OCI-LY1 (cell line): ENCODE data around the gene EHD1.

Experiments
- H2AFZ ChIP-seq: fragments of 200-600 bp; sonication (generic), shearing (Covaris generic); 2 replicates; pipeline ENCODE4 v1.6.0; 2014; ENCODE audit warnings: antibody characterized with exemption, mild to moderate bottlenecking, low read length
- H3F3A ChIP-seq: fragments of 200-600 bp; sonication (generic), shearing (Covaris generic); 2 replicates; pipeline ENCODE4 v1.6.0; 2014; ENCODE audit warnings: mild to moderate bottlenecking, antibody characterized with exemption, low read length, moderate library complexity; ENCODE audit not compliant: insufficient read depth
- H3K27ac ChIP-seq: fragments of 200-600 bp; sonication (generic); 2 replicates; pipeline ENCODE4 v1.5.1; 2014; ENCODE audit warnings: low read length, mixed run types, mild to moderate bottlenecking, low read depth; ENCODE audit not compliant: poor library complexity, severe bottlenecking
- H3K27me3 ChIP-seq: fragments of 200-600 bp; sonication (generic); 2 replicates; pipeline ENCODE4 v1.6.0; 2014; ENCODE audit warnings: antibody characterized with exemption, mild to moderate bottlenecking, low read length, moderate library complexity; ENCODE audit not compliant: insufficient read depth
- H3K36me3 ChIP-seq: fragments of 200-600 bp; sonication (generic); 2 replicates; pipeline ENCODE4 v1.6.1; 2014; ENCODE audit warnings: mild to moderate bottlenecking, antibody characterized with exemption, low read length, moderate library complexity, mixed read lengths; ENCODE audit not compliant: insufficient read depth
- H3K4me1 ChIP-seq: fragments of 200-600 bp; sonication (generic); 2 replicates; pipeline ENCODE4 v1.5.1; 2014; ENCODE audit warnings: mild to moderate bottlenecking, low read length, moderate library complexity; ENCODE audit not compliant: insufficient read depth, severe bottlenecking
- H3K4me2 ChIP-seq: fragments of 200-600 bp; sonication (generic), shearing (Covaris generic); 2 replicates; pipeline ENCODE4 v1.6.1; 2014; ENCODE audit warnings: low read length
- H3K4me3 ChIP-seq: fragments of 200-600 bp; sonication (generic); 2 replicates; pipeline ENCODE4 v1.5.1; 2014; ENCODE audit warnings: low read length, low read depth, mild to moderate bottlenecking, mixed read lengths; ENCODE audit not compliant: poor library complexity, severe bottlenecking
- H3K79me2 ChIP-seq: fragments of 200-600 bp; shearing (Covaris generic); 2 replicates; pipeline ENCODE4 v1.6.1; 2016; ENCODE audit warnings: mixed run types, low read length, mixed read lengths; ENCODE audit not compliant: insufficient read depth
- H3K9ac ChIP-seq: fragments of 200-600 bp; sonication (generic), shearing (Covaris generic); 2 replicates; pipeline ENCODE4 v1.6.1; 2014; ENCODE audit warnings: mild to moderate bottlenecking, low read length, mixed read lengths
- H3K9me2 ChIP-seq: fragments of 200-600 bp; sonication (generic), shearing (Covaris generic); 2 replicates; pipeline ENCODE4 v1.6.1; 2014; ENCODE audit warnings: low read depth, mild to moderate bottlenecking, low read length, mixed read lengths
- H3K9me3 ChIP-seq: fragments of 200-600 bp; shearing (Covaris generic); 2 replicates; pipeline ENCODE4 v1.6.1; 2014; ENCODE audit warnings: low read length, mixed read lengths
- H4K20me1 ChIP-seq: fragments of 200-600 bp; sonication (generic), shearing (Covaris generic); 2 replicates; pipeline ENCODE4 v1.6.0; 2016; ENCODE audit warnings: mild to moderate bottlenecking, low read length; ENCODE audit not compliant: insufficient read depth
- EZH2 ChIP-seq: fragments of 200-600 bp; sonication (generic), shearing (Covaris generic); IDR thresholded peaks from 2 replicates; pipeline ENCODE4 v1.8.0; 2017; ENCODE audit warnings: borderline replicate concordance, mixed run types, mild to moderate bottlenecking, antibody characterized with exemption, low read length, moderate library complexity, mixed read lengths
- TF ChIP-seq, protein P1 (sequence below): fragments of 200-600 bp; sonication (generic), shearing (Covaris generic); IDR thresholded peaks from 2 replicates; pipeline ENCODE4 v1.5.1; 2017; ENCODE audit warnings: mild to moderate bottlenecking, antibody characterized with exemption, low read length, moderate library complexity, mixed read lengths

The EHD1 gene

DNA sequence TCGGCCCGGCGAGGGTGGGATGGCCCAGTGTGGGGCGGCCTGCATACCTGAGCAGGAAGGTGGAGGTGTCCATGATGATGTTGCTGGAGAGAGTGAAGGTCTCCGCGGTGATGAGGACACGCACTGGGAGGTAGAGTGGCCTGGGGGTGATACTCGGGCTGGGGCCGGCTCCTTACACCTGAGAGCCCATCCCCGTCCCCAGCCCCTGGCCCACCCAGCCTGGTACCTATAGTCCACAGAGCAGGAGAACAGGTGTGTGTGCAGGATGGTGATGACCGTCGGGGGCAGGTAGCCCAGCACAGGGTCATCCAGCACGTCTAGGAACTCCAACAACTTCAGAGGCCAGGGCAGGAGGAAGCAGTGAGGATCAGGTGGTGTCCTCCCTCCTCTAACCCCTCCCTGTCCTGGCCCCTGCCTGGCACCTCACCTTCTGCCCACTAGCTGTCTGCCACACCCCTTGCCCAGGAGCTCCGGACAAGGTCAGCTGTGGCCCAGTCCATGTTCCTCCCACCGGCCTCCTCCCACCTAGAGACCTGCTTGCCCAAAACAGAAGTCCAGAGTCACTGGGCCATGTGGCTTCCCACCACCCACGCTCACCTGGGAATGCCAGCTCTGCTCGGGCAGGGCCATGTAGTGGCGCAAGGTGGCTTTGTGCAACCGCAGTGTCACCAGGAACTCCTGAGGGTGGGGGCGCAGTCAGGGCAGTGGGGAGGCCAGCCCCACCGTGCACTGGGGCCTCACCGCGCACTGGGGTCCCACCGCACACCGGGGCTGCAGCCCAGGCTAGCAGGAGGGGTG is 27.3 kb upstream of the EHD1 start:
- TF ChIP-seq, protein P1, sequence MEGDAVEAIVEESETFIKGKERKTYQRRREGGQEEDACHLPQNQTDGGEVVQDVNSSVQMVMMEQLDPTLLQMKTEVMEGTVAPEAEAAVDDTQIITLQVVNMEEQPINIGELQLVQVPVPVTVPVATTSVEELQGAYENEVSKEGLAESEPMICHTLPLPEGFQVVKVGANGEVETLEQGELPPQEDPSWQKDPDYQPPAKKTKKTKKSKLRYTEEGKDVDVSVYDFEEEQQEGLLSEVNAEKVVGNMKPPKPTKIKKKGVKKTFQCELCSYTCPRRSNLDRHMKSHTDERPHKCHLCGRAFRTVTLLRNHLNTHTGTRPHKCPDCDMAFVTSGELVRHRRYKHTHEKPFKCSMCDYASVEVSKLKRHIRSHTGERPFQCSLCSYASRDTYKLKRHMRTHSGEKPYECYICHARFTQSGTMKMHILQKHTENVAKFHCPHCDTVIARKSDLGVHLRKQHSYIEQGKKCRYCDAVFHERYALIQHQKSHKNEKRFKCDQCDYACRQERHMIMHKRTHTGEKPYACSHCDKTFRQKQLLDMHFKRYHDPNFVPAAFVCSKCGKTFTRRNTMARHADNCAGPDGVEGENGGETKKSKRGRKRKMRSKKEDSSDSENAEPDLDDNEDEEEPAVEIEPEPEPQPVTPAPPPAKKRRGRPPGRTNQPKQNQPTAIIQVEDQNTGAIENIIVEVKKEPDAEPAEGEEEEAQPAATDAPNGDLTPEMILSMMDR, result no peak
- no peak for TF ChIP-seq EZH2
- Histone ChIP-seq H3K9ac (no peak overlapping the region), H3K36me3 (peaks cover 71% of the 10 kb centered on the region)

DNA sequence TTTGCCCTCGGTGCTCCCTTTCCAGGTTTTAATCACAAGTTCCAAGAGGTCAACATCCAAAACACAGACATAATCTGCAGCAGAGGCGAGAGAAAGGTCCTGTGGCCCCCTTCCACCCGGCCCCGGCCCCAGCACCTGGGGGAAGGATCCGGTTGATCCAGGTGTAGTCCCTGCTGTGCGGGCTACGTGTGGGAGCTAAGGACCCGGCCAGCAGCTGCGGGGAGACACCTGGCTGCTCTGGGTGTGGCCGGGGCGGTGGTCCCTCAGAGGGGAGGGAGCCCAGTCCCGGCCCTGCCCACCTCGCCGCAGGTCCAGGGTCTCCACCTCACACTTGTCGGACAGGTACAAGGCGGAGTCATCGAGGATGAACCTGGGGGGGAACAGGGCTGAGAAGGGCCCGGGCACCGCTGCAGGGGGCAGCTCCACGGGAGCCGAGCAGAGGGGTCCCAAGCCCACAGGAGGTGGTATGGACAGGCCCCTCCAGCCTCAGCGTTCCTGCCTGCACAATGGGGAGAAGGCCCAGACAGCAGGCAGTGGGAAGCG is 24.9 kb upstream of the EHD1 start:
- Histone ChIP-seq H3F3A (no peaks in the 10 kb centered on the region), H3K36me3 (peaks cover 62% of the 10 kb centered on the region), H3K27me3 (no peaks in the 10 kb centered on the region), H3K9ac (no peak overlapping the region), H3K4me2 (no peak overlapping the region), H3K9me3 (no peaks in the 10 kb centered on the region), H4K20me1 (no peaks in the 10 kb centered on the region), H2AFZ (no peak overlapping the region), H3K4me1 (peaks cover 7% of the 10 kb centered on the region), H3K4me3 (no peak overlapping the region), H3K9me2 (no peaks in the 10 kb centered on the region), H3K27ac (no peak overlapping the region), H3K79me2 (no peaks in the 10 kb centered on the region)
- TF ChIP-seq, protein P1, result no peak
- no peak for TF ChIP-seq EZH2

More for the DNA sequence above, 27.3 kb upstream of the EHD1 start:
- no peak overlapping the region for H2AFZ ChIP-seq
- no peak overlapping the region for H3K27ac ChIP-seq
- H3K4me2 ChIP-seq, result no peak overlapping the region
- no peaks in the 10 kb centered on the region for H3K9me2 ChIP-seq
- H4K20me1 ChIP-seq, result no peaks in the 10 kb centered on the region
- H3K9me3 ChIP-seq, result no peaks in the 10 kb centered on the region
- no peaks in the 10 kb centered on the region for H3K27me3 ChIP-seq
- H3K4me1 ChIP-seq, result peaks cover under 1% of the 10 kb centered on the region
- no peaks in the 10 kb centered on the region for H3F3A ChIP-seq
- no peak overlapping the region for H3K4me3 ChIP-seq
- H3K79me2 ChIP-seq, result no peaks in the 10 kb centered on the region

DNA sequence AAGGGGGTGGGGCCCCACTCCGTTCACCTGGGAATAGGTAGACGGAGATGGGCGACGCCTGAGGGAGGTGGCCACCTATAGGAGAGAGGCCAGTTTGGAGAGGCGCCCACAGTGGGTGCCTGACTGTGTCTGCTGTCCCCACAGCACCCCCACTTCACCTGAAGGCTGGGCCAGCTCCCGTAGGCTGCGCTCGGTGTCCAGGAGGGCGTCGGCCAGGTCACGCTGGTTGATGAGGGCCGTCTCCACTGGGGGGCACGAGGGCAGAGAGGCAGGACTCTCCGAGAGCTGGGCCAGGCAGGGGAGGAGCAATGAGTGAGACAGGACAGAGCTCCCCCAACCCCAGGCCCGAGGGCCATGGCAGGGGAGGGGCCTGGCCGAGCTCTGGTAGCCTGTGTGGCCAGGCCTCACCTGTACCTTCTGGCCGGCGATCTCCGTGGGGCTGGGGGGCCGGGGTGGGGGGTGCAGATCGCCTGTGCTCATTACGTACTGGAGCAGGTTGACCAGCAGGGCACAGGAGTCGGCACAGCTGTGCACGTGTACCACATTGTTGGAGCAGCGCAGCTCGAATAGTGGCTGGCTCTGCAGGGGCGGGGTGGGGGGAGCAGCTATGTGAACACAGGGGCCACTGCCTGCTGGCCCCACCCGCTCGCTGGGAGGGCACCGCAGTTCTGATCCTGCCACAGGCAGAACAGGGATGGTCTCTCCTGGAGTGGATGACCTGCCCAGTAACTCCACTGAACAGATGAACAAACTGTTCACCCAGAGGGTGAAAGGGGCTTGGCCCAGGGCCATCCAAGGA is 23.9 kb upstream of the EHD1 start:
- H3K4me3 ChIP-seq, result no peak overlapping the region
- H3K36me3 ChIP-seq, result peaks cover 65% of the 10 kb centered on the region
- H3K9ac ChIP-seq, result no peak overlapping the region
- H3K27me3 ChIP-seq, result no peaks in the 10 kb centered on the region
- no peak overlapping the region for H2AFZ ChIP-seq
- peaks cover 7% of the 10 kb centered on the region for H3K4me1 ChIP-seq
- H3K9me2 ChIP-seq, result no peaks in the 10 kb centered on the region
- no peak overlapping the region for H3K27ac ChIP-seq
- no peaks in the 10 kb centered on the region for H3K79me2 ChIP-seq
- H4K20me1 ChIP-seq, result no peaks in the 10 kb centered on the region
- TF ChIP-seq, protein P1, result no peak
- no peak for TF ChIP-seq EZH2
- no peak overlapping the region for H3K4me2 ChIP-seq
- H3F3A ChIP-seq, result no peaks in the 10 kb centered on the region
- no peaks in the 10 kb centered on the region for H3K9me3 ChIP-seq
